NB4 (cell line): ENCODE results near the gene THAP12.

Experiments
- CTCF ChIP-seq: IDR thresholded peaks from one replicate; pipeline ENCODE4 v1.5.1; 2012; ENCODE audit warnings: low read depth, low read length
- MAX ChIP-seq: IDR thresholded peaks from 2 replicates; pipeline ENCODE4 v1.6.1; 2011; ENCODE audit warnings: low read depth, low read length
- MYC ChIP-seq: IDR thresholded peaks from 2 replicates; pipeline ENCODE4 v1.6.1; 2011; ENCODE audit warnings: low read depth, low read length
- POLR2A ChIP-seq: IDR thresholded peaks from 2 replicates; pipeline ENCODE4 v1.6.1; 2011; ENCODE audit warnings: mild to moderate bottlenecking; ENCODE audit not compliant: insufficient read length; ENCODE audit errors: extremely low read depth

GRCh38 chr11:76424891-76425290 is 44.0 kb upstream of the THAP12 start:
- TF ChIP-seq CTCF: no peak
- no peak for TF ChIP-seq MAX
- no peak for TF ChIP-seq POLR2A
- TF ChIP-seq MYC: no peak
